GM21576 (cell line): ENCODE measurements around the gene CAMK1D.
A peak's percentile ranks its signal among the peaks of the same experiment; 100 is the strongest.
"Not testable (repeated sequence)": the region's sequence is repeated elsewhere in the genome, so short reads cannot be mapped to it uniquely, and the experiment has no call there.

Source experiments
- ATAC-seq: cut with Tn5 transposase; IDR thresholded peaks from one replicate; pipeline ENCODE4 v1.9.1; 2021; ENCODE audit warnings: mild to moderate bottlenecking, moderate library complexity; ENCODE audit not compliant: unreplicated experiment

Gene CAMK1D

GRCh38 chr10:12423896-12424295 lies 74.5 kb downstream of the CAMK1D start:
- ATAC-seq: no peak

DNA sequence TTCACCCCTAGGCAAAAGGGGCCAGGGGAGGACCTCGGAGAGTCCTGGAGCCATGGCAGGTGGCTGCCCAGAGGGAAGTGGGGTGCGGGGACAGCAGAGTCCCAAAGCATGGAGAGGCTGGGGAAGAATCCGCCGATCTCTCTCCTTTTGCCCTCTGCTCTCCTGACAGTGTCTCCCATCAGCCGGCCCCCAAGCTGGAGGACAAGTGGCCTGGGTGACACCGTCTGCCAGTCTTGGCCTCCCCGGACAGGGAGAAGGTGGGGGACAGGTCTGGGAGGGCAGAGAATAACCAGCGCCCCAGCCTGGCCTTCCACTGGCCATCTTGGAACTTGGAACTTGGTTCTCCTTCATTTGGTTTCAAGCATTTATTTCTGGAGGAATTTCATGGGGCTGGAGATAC lies 77.9 kb downstream of the CAMK1D start:
- no peak for ATAC-seq

DNA sequence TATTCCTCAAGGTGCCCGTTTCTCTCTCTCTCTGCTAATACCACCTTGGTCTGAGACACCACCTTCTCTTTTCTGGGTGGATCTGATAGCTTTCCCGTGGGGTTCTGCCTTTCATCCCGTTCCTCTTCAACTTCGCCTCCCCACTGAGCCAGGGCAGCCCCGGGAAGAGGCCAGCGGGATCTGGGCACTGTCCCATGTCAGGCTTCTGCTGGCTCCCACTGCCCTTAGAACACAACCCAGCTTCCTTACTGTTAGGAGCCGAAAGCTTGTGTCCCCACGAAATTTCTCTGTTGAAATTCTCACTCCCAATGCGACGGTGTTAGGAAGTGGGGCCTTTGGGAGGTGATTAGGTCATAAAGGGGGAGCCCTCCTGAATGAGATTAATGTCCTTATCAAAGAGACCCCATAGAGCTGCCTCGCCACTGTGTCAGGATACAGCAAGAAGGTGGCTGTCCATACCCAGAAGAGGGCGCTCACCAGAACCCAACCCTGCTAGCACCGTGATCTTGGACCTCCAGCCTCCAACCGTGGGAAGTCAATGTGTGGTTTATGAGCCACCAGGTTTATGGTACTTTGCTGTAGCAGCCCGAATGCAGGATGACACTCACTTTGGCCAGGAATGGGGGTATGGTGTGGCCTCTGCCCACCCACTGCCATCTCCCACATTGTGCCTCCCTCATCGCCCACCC lies 79.2 kb downstream of the CAMK1D start:
- ATAC-seq: no peak

DNA sequence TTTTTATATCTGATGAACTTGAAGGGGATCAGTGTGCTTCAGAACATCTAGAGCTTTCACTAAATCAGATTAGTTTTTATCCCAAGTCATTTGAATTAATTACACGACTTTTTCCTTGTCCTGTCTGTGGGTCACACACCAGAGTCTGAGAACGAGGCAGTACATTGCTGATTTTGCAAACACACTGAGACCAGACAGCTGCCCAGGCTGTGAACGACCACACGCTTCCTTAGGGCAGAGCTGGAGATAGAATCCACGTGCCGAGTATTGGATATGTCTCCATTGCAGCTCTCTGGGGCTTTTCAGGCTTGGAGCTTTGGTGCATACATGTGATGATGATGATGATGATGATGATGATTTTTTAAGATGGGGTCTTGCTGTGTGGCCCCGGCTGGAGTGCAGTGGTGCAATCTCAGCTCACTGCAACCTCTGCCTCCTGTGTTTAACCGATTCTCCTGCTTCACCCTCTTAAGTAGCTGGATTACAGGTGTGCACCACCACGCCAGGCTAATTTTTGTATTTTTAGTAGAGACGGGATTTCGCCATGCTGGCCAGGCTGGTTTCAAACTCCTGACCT lies 81.1 kb downstream of the CAMK1D start:
- no peak for ATAC-seq

GRCh38 chr10:12431151-12432101 lies 82.1 kb downstream of the CAMK1D start:
- no peak for ATAC-seq

DNA sequence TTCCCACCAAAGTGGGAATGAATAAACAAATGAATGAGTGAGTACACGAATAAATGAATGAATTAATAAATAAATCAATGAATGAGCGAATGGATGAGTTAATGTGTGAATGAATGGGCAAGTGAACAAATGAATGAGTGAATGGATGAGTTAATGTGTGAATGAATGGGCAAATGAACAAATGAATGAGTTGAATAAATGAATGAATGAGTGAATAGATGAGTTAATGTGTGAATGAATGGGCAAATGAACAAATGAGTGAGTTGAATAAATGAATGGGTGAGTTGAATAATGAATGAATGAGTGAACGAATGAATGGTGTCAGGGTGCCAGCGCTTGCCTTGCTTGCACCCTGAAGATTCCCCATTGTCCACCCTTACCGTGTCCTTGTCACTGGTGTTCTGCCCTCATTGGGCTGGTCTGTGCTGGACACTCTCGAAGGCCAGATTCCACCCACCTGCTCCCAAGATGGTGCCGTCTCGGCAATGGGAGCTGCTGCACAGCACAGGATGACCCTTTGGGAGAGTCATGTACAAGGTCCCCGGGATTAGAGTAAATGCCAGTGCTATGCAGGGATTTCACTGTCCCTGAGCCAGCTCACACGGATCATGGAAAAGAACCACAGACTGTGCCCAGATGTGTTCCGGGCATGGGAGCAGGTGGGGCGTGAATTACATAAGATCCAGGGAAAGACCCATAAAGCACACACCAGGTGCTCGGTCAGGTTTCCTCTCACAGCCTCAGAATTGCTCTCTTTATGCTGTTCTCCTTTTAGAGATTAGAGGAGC lies 83.2 kb downstream of the CAMK1D start:
- no peak for ATAC-seq

- no peak for ATAC-seq
Measured at GRCh38 chr10:12434277-12434676, 84.9 kb downstream of the CAMK1D start.

- ATAC-seq: not testable (repeated sequence)
Measured at GRCh38 chr10:12434677-12435076, 85.3 kb downstream of the CAMK1D start.

- no peak for ATAC-seq
Measured at GRCh38 chr10:12435348-12435747, 86.0 kb downstream of the CAMK1D start.

GRCh38 chr10:12438919-12439692 lies 89.8 kb downstream of the CAMK1D start:
- no peak for ATAC-seq

- not testable (repeated sequence) for ATAC-seq
Measured at GRCh38 chr10:12439767-12440166, 90.4 kb downstream of the CAMK1D start.

DNA sequence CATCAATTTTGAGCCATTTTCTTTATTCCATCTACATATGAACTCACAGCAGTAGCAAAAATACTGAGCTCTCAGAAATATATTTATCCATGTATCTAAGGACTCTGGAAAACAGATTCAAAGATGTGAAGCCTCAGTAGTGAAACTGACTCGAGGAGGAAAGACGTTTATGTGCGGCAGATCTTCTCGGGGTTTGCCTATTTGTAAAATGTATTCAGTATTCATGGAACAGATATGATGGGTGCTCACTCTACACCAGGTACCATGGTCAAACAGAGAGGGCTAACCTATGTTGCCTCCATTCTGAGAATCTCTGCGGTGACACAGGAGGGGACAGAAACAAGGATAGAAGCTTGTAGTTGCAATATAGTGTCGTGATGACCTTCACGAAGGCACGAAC lies 93.7 kb downstream of the CAMK1D start:
- ATAC-seq: no peak

DNA sequence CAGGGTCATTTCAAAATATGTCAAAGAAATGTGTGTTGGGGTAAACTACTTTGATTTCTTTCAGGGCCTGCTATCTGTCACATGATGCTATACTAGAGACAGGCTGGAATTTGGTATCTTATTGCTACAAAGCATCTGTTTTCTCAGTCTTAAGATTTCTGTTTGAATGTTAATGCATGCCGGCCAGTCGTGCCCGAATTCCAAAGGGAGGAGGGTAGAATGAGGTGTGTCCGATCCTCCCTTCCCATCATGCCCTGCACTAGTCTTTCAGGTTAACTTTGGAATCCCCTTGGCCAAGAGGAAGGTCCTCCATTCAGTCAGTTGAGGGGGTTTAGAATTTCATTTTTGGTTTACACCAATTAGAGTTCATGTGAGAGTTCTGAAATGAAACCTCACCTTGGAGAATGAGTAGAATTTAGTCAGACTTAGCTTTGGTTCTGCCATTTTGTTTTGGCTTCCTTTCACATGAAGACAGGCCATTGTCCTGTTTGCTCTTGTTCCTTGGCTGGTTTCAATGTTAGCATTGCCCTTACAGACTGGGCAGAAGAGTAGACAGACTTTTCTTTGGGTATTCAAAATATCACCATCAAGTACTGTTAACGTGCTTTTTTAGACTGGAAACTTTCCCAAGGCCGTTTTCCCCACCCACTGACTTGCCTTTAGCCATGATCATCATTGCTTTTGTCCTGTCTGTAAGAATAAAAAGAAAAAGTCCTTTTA lies 95.8 kb downstream of the CAMK1D start:
- ATAC-seq: no peak

GRCh38 chr10:12445701-12446334 lies 96.5 kb downstream of the CAMK1D start:
- ATAC-seq: no peak

DNA sequence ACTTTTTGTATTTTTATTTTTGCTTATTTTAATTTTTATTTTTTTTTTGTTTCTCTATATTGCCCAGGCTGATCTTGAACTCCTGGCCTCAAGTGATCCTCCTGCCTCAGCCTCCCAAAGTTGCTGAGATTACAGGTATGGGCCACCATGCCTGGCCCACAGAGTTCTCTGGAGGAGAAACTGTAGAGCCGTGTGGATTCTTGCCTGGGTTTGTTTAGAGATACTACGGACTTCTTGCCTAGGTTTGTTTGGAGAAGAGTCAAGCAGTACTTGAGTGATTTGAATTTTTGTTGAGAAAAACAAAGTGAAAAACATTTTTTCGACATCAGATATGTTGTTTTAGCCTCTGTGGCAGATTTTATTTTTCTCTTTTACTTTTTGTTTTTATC lies 99.0 kb downstream of the CAMK1D start:
- ATAC-seq: no peak

DNA sequence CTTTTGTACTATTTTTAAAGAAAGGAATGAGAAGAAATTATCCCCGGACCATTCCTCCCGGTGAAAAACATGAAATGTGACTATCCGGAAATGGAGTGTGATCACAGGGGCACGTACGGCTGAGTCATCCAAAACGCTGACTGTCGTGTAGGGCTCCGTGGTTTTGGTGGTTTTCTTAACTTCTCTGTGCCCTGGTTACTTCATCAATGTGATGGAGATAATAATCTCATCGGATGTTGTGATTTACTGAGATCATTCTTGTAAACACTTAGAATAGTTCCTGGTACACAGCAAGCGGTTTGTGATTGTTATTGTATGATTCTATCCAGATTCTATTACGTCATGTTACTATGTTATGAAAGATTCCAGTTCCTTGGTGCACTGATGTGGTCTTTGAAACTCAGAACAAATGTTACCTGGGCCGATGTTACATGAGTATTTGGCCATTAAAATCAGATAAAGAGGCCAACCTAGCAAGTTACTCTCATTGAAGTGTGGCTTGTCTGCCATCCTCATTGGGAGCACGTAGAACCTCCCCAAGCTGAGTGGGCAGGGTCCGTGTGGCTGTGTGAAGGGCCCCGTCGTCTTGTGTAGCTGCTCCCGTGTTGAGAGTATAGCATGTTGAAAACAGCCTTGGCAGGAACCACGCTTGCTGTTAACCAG lies 99.5 kb downstream of the CAMK1D start:
- peak; percentile 79 for ATAC-seq

DNA sequence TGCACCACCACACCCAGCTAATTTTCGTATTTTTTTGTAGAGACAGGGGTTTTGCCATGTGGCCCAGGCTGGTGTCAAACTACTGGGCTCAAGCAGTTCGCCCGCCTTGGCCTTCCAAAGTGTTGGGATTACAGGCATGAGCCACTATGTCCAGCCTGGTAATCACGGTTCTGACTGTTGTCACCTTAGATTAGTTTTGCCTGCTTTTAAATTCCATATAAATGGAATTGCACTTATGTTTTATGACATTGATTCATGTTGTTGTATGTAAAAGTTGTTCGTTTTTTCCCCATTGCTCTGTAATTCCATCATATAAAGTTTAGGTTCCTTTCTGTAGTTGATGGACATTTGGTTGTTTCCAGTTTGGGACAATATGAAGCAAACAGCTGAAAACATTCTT lies 106.0 kb downstream of the CAMK1D start:
- no peak for ATAC-seq

GRCh38 chr10:12455766-12456165 lies 106.4 kb downstream of the CAMK1D start:
- ATAC-seq: no peak

DNA sequence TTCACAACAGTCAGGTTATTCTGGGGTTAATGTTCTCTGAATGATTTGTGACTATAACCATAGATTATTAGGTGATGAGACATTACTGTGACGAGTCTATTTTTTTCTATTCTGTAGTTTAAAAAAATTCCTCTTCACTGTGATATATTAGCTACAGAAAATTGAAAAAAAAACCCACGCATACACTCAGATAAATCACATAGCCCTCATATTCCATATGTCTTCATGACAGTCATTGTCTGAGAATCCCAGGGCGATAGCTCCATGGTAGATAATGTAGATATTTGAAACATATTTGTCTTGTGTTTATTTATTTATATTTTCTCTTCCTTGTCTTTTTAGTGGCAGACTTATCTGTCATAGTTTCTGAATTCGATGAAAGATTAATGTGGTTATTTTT lies 110.0 kb downstream of the CAMK1D start:
- ATAC-seq: no peak
